Naive B cell (primary cell): Measurements from ENCODE around the gene HOXA1. TPM values are rescaled to one million over a fixed set of nuclear protein-coding genes. Genes with fewer than 3 reads are reported as not detected.

Experiments used
- ATAC-seq, 2 donors: fragments of 150-1000 bp; cut with Tn5 transposase; 2 replicates each; pipeline ENCODE4 v1.10.0; 2021; ENCODE audit warnings: low read depth in 2 of 2, mild to moderate bottlenecking in 2 of 2, moderate library complexity in 2 of 2
- DNase-seq: peaks from one replicate; pipeline ENCODE4 v3.0.0; 2022
- H3K27ac Mint-ChIP-seq, 6 donors: one replicate each; pipeline ENCODE4 v1.8.0; 2020 to 2022; ENCODE audit warnings: mild to moderate bottlenecking in 6 of 6, mixed read lengths in 6 of 6, moderate library complexity in 5 of 6, inconsistent platforms in 2 of 6
- H3K27me3 Mint-ChIP-seq, 3 donors: one replicate each; pipeline ENCODE4 v1.8.0; 2021 to 2022; ENCODE audit warnings: mixed read lengths in 3 of 3, mild to moderate bottlenecking in 1 of 3
- H3K36me3 Mint-ChIP-seq, 2 donors: one replicate each; pipeline ENCODE4 v1.8.0; 2020 to 2022; ENCODE audit warnings: mixed read lengths in 2 of 2, inconsistent platforms in 1 of 2, mild to moderate bottlenecking in 1 of 2
- H3K4me1 Mint-ChIP-seq, 3 donors: one replicate each; pipeline ENCODE4 v1.8.0; 2020 to 2022; ENCODE audit warnings: mixed read lengths in 3 of 3, inconsistent platforms in 1 of 3, mild to moderate bottlenecking in 1 of 3, moderate library complexity in 1 of 3
- H3K4me3 Mint-ChIP-seq, 8 donors: one replicate each; pipeline ENCODE4 v1.8.0; 2020 to 2022; ENCODE audit warnings: mild to moderate bottlenecking in 8 of 8, mixed read lengths in 8 of 8, moderate library complexity in 8 of 8, inconsistent platforms in 2 of 8
- H3K9me3 Mint-ChIP-seq, 7 donors: one replicate each; pipeline ENCODE4 v1.8.0; 2020 to 2022; ENCODE audit warnings: mixed read lengths in 7 of 7, mild to moderate bottlenecking in 5 of 7, inconsistent platforms in 2 of 7, moderate library complexity in 1 of 7
- polyA plus RNA-seq, 6 donors: library from polyadenylated mRNA; unstranded; fragments of 300-500 nt; fragmentation: Illumina TruSeq; gene quantifications; one replicate each; pipeline ENCODE4 v1.2.3, GENCODE V29; 2021; ENCODE audit warnings: low read depth in 6 of 6

Gene HOXA1
- polyA plus RNA-seq, 6 donors from 2014 or later: 0.22 TPM; not detected in 5

DNA sequence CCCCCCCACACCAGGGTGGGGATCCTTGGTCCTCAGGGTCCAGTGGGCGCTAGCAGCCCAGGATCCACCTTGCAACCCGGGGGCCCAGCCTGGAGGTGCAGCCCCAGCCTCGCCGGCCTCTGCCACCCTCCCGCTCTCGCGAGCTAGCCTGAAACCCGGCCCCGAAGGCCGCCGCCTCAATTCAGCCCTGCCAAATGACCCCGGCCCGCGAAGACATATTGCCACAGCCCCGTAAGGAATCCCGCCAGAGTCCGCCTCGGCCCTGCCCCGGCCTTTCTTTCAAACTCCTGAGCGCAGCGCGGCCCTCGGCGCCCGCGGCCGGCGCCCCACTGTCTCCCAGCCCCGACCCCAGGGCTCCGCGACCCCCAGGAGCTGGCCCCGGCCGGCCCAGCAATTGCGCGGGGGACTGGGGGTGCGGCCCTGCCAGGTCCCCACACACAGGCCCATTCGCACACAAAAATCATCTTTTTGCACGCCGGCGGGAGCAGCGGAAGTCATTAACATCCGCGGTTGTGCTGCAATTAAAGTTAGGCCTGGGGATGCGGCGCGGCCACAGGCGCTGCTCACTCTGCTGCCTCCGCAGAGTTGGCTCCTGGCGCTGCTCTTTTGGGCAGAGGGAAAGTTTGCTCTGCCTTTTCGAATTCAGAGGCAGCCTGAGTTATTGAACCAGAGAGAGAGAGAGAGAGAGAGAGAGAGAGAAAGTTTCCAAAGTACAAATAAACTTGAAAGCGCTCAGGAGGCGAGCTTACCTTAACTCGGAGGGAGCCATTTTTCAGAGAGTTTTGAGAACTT lies 43.7 kb upstream of the HOXA1 start:
- no peaks in the 10 kb centered on the region for H3K36me3 Mint-ChIP-seq
- peaks cover 0 to 4% (median 0%) of the 10 kb centered on the region in 7 donors for H3K9me3 Mint-ChIP-seq
- H3K27ac Mint-ChIP-seq: no peak overlapping the region
- H3K4me1 Mint-ChIP-seq: peaks cover 0 to 7% (median 7%) of the 10 kb centered on the region in 3 donors
- H3K4me3 Mint-ChIP-seq: no peak overlapping the region
- no peak for DNase-seq
- no peak for ATAC-seq
- H3K27me3 Mint-ChIP-seq: peaks cover 59 to 77% (median 67%) of the 10 kb centered on the region in 3 donors

- peaks cover 58 to 78% (median 73%) of the 10 kb centered on the region in 3 donors for H3K27me3 Mint-ChIP-seq
- ATAC-seq (no peak), DNase-seq (no peak)
- H3K36me3 Mint-ChIP-seq: no peaks in the 10 kb centered on the region
- no peak overlapping the region for H3K27ac Mint-ChIP-seq
- peaks cover 0 to 7% (median 7%) of the 10 kb centered on the region in 3 donors for H3K4me1 Mint-ChIP-seq
- no peak overlapping the region for H3K4me3 Mint-ChIP-seq
- H3K9me3 Mint-ChIP-seq: peaks cover 0 to 4% (median 0%) of the 10 kb centered on the region in 7 donors
Observed at GRCh38 chr7:27138985-27139333, 43.2 kb upstream of the HOXA1 start.

- H3K4me3 Mint-ChIP-seq: peak overlapping the region in 1 of 8 donors; percentile 70
- no peak overlapping the region for H3K27ac Mint-ChIP-seq
- H3K9me3 Mint-ChIP-seq: peaks cover 0 to 4% (median 0%) of the 10 kb centered on the region in 7 donors
- peaks cover 0 to 7% (median 7%) of the 10 kb centered on the region in 3 donors for H3K4me1 Mint-ChIP-seq
- no peaks in the 10 kb centered on the region for H3K36me3 Mint-ChIP-seq
- no peak for ATAC-seq
- peaks cover 59 to 83% (median 78%) of the 10 kb centered on the region in 3 donors for H3K27me3 Mint-ChIP-seq
- DNase-seq: no peak
Observed at GRCh38 chr7:27138472-27138871, 42.7 kb upstream of the HOXA1 start.

- ATAC-seq (no peak), DNase-seq (no peak)
- Mint-ChIP-seq H3K36me3 (no peaks in the 10 kb centered on the region), H3K9me3 (peaks cover 0 to 4% (median 0%) of the 10 kb centered on the region in 7 donors), H3K27ac (no peak overlapping the region), H3K27me3 (peaks cover 62 to 87% (median 81%) of the 10 kb centered on the region in 3 donors), H3K4me1 (peaks cover 0 to 5% (median 4%) of the 10 kb centered on the region in 3 donors), H3K4me3 (no peak overlapping the region)
Observed at GRCh38 chr7:27137640-27138315, 42.0 kb upstream of the HOXA1 start.

DNA sequence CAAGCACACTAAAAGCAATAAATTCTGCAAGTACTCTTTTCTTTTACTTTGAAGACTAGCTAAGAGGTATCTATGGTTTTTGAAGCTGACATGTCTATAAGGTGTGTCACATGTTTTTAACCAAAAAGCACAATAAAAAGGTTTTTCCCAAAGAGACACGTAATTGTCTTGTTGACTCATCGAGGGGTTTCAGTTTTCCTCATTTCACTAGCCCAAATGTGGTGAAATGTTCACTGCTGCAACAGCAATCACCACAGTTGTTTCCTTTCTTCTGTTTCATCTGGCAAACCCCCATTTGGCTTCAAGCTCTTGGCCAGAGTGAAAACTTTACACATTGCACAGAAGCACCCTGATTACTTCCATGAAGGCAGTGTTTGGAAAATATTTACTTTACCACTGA lies 38.6 kb upstream of the HOXA1 start:
- Mint-ChIP-seq H3K36me3 (no peaks in the 10 kb centered on the region), H3K27ac (no peak overlapping the region), H3K27me3 (peaks cover 47 to 77% (median 72%) of the 10 kb centered on the region in 3 donors), H3K9me3 (no peaks in the 10 kb centered on the region), H3K4me3 (no peak overlapping the region), H3K4me1 (no peaks in the 10 kb centered on the region)
- no peak for DNase-seq
- ATAC-seq: no peak

DNA sequence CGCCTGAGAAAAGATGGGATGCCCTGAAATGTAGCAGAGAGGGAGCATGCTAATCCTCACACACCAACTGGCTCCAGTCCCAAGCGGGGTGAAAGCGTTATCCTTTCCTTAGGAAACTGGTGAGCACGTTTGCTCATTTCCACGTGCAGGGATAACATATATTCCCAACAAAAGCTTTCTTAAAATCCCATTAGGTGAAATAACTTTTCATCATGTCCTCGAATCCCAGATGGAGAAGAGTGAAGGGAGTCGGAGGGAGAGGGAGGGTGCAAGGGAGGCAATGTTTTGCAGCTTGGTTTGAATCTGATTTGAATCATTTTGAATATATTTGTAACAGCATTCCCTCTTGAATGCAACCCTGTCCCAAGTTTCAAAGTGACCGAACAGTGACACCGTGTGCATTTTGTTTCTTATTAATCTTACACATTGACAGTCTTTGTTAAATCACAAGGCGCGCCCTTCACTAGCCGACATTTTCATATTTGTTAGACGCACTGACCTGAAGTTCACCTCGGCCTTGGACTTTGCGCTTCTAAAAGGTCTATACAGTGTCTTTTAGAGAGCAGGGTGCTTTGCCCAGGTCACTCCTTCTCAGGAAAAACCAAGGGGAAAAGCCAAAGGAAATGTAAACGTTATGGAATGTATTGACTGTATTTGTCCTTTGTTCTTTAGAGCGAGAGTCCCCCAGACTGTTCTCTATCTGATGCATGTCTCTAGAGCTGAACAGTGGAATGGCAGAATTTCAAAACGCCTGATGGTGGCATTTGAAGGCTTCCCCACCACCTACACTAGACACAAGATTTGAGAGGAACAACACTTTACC lies 37.8 kb upstream of the HOXA1 start:
- peaks cover 0 to 3% (median 0%) of the 10 kb centered on the region in 7 donors for H3K9me3 Mint-ChIP-seq
- H3K36me3 Mint-ChIP-seq: no peaks in the 10 kb centered on the region
- H3K4me1 Mint-ChIP-seq: no peaks in the 10 kb centered on the region
- no peak overlapping the region for H3K27ac Mint-ChIP-seq
- peaks cover 52 to 79% (median 75%) of the 10 kb centered on the region in 3 donors for H3K27me3 Mint-ChIP-seq
- DNase-seq: no peak
- ATAC-seq: no peak
- H3K4me3 Mint-ChIP-seq: no peak overlapping the region

DNA sequence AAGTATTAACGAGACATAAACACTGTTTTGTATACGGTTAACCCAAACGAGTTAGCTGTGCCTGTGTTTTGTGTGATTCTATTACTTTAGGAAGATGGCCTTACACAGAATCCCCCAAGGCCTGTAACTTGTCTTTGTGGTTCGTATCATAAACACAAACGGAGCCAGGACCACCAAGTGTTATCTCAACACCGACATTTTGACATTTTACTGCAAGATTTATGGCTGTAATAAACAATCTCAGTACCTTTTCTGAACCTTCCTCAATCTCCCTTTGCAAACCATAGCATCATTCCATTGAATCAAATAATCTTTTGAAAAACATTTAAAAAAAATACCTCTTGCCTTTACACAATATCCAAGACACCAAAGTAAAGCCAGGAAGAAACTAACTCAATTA lies 37.2 kb upstream of the HOXA1 start:
- peak overlapping the region in 1 of 8 donors; percentile 9 for H3K4me3 Mint-ChIP-seq
- H3K27ac Mint-ChIP-seq: no peak overlapping the region

DNA sequence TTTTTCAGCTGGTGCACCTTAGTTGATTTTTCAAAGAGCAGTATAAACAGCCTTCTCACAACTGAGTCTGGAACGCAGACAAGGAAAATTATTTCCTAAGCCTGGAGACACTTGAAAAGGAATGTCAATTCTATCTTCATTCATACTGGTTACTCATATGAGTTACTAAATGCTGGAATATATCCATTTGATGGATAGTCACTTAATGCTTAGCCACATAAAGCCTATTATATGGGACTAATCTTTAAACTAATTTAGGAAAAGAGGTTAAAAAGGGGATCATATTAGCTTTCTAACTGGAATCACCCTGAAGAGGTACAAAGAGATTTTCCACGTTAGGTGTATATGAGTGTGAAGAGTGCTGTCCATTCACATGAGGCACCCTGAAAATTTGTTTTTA lies 36.4 kb upstream of the HOXA1 start:
- Mint-ChIP-seq H3K27me3 (peaks cover 47 to 81% (median 76%) of the 10 kb centered on the region in 3 donors), H3K4me3 (peak overlapping the region in 2 of 8 donors; percentile 15 to 42), H3K27ac (no peak overlapping the region), H3K4me1 (no peaks in the 10 kb centered on the region), H3K36me3 (no peaks in the 10 kb centered on the region), H3K9me3 (peaks cover 0 to 3% (median 0%) of the 10 kb centered on the region in 7 donors)
- ATAC-seq (no peak), DNase-seq (no peak)

More for the DNA sequence above, 37.2 kb upstream of the HOXA1 start:
- no peak for ATAC-seq
- Mint-ChIP-seq H3K36me3 (no peaks in the 10 kb centered on the region), H3K9me3 (peaks cover 0 to 3% (median 0%) of the 10 kb centered on the region in 7 donors), H3K27me3 (peaks cover 53 to 81% (median 76%) of the 10 kb centered on the region in 3 donors), H3K4me1 (no peaks in the 10 kb centered on the region)
- DNase-seq: no peak

GRCh38 chr7:27131390-27131819 lies 35.6 kb upstream of the HOXA1 start:
- H3K36me3 Mint-ChIP-seq: no peaks in the 10 kb centered on the region
- H3K4me3 Mint-ChIP-seq: peak overlapping the region; percentile 54 to 91 (median 78)

GRCh38 chr7:27130540-27131389 lies 35.0 kb upstream of the HOXA1 start, which contains the start of gene HOXA4:
TSS of gene HOXA4 (minus strand) at chr7:27130757. CDS start at chr7:27130733, 24 bp downstream.
- no peaks in the 10 kb centered on the region for H3K4me1 Mint-ChIP-seq
- no peaks in the 10 kb centered on the region for H3K36me3 Mint-ChIP-seq
- peaks cover 0 to 3% (median 0%) of the 10 kb centered on the region in 7 donors for H3K9me3 Mint-ChIP-seq
- peak; percentile 53 for DNase-seq
- H3K27me3 Mint-ChIP-seq: peaks cover 37 to 81% (median 78%) of the 10 kb centered on the region in 3 donors
- H3K4me3 Mint-ChIP-seq: peak within 1 kb of the TSS; percentile 54 to 91 (median 78)
- peak; percentile 90 to 95 for ATAC-seq
- H3K27ac Mint-ChIP-seq: no peak within 1 kb of the TSS

More at GRCh38 chr7:27131390-27131819, 35.6 kb upstream of the HOXA1 start:
- peak in 1 of 2 donors; percentile 11 for ATAC-seq
- no peak for DNase-seq
- H3K27me3 Mint-ChIP-seq: peaks cover 44 to 81% (median 78%) of the 10 kb centered on the region in 3 donors
- H3K4me1 Mint-ChIP-seq: no peaks in the 10 kb centered on the region
- H3K27ac Mint-ChIP-seq: no peak overlapping the region
- H3K9me3 Mint-ChIP-seq: peaks cover 0 to 3% (median 0%) of the 10 kb centered on the region in 7 donors

- Mint-ChIP-seq H3K9me3 (peaks cover 0 to 3% (median 0%) of the 10 kb centered on the region in 7 donors), H3K27me3 (peaks cover 36 to 81% (median 79%) of the 10 kb centered on the region in 3 donors), H3K4me3 (peak overlapping the region in 6 of 8 donors; percentile 50 to 85 (median 64)), H3K36me3 (no peaks in the 10 kb centered on the region), H3K27ac (no peak overlapping the region), H3K4me1 (no peaks in the 10 kb centered on the region)
- DNase-seq: no peak
- ATAC-seq: peak; percentile 20 to 24
Observed at GRCh38 chr7:27129729-27130539, 34.1 kb upstream of the HOXA1 start.
